SU-DHL-6 (cell line): ENCODE data around the gene ST3GAL3.

Source experiments
- H2AFZ ChIP-seq: fragments of 200-600 bp; sonication (generic); 2 replicates; pipeline ENCODE4 v1.6.1; 2014; ENCODE audit warnings: low read depth, mild to moderate bottlenecking, moderate library complexity, mixed read lengths, antibody characterized with exemption, low read length; ENCODE audit not compliant: severe bottlenecking
- H3F3A ChIP-seq: fragments of 200-600 bp; shearing (Covaris generic); 2 replicates; pipeline ENCODE4 v1.6.0; 2016; ENCODE audit warnings: antibody characterized with exemption, mild to moderate bottlenecking; ENCODE audit not compliant: insufficient read depth
- H3K27ac ChIP-seq: fragments of 200-600 bp; sonication (generic); 2 replicates; pipeline ENCODE4 v1.5.1; 2016; ENCODE audit warnings: low read depth, mild to moderate bottlenecking, low read length, moderate library complexity, mixed read lengths
- H3K27me3 ChIP-seq: fragments of 200-600 bp; sonication (generic), shearing (Covaris generic); 2 replicates; pipeline ENCODE4 v1.6.0; 2014; ENCODE audit warnings: mild to moderate bottlenecking, low read length
- H3K36me3 ChIP-seq: fragments of 200-600 bp; sonication (generic); 2 replicates; pipeline ENCODE4 v1.6.1; 2014; ENCODE audit warnings: mild to moderate bottlenecking, low read length, mixed read lengths
- H3K4me2 ChIP-seq: fragments of 300-600, 200-600 bp; shearing (Covaris generic), sonication (generic); 2 replicates; pipeline ENCODE4 v1.6.0; 2014; ENCODE audit warnings: low read length, low read depth, mild to moderate bottlenecking; ENCODE audit not compliant: poor library complexity, severe bottlenecking
- H3K4me3 ChIP-seq: fragments of 200-600 bp; sonication (generic); 2 replicates; pipeline ENCODE4 v1.5.1; 2014; ENCODE audit warnings: antibody characterized with exemption, low read length, mild to moderate bottlenecking, mixed read lengths; ENCODE audit not compliant: insufficient read depth, poor library complexity, severe bottlenecking
- H3K79me2 ChIP-seq: fragments of 200-600 bp; sonication (generic); 2 replicates; pipeline ENCODE4 v1.6.1; 2014; ENCODE audit warnings: mild to moderate bottlenecking, low read length, moderate library complexity; ENCODE audit not compliant: insufficient read depth
- H3K9ac ChIP-seq: fragments of 200-600 bp; sonication (generic); 2 replicates; pipeline ENCODE4 v1.7.0; 2014; ENCODE audit warnings: mild to moderate bottlenecking, low read length
- H3K9me2 ChIP-seq: fragments of 200-600 bp; sonication (generic); replicated peaks from 2 replicates; pipeline ENCODE4 v1.6.1; 2014; ENCODE audit warnings: low read length; ENCODE audit not compliant: insufficient read depth
- H3K9me3 ChIP-seq: fragments of 200-600 bp; sonication (generic); 2 replicates; pipeline ENCODE4 v1.6.1; 2014; ENCODE audit warnings: low read length, mixed read lengths; ENCODE audit not compliant: insufficient read depth
- H4K20me1 ChIP-seq: fragments of 200-600 bp; sonication (generic); 2 replicates; pipeline ENCODE4 v1.6.1; 2014; ENCODE audit warnings: low read depth, mild to moderate bottlenecking, antibody characterized with exemption, low read length, moderate library complexity, mixed read lengths
- EZH2phosphoT487 ChIP-seq: fragments of 200-600 bp; sonication (generic), shearing (Covaris generic); conservative IDR thresholded peaks from 2 replicates; pipeline ENCODE4 v1.6.1; 2018; ENCODE audit warnings: mild to moderate bottlenecking, antibody characterized with exemption, low read length, moderate library complexity, mixed read lengths
- TF ChIP-seq, protein P1 (sequence below): fragments of 200-600 bp; sonication (generic); IDR thresholded peaks from one replicate; pipeline ENCODE4 v1.5.1; 2017; ENCODE audit warnings: antibody characterized with exemption, mild to moderate bottlenecking, low read length, moderate library complexity; ENCODE audit not compliant: insufficient read depth, poor library complexity, severe bottlenecking

ST3GAL3 gene

DNA sequence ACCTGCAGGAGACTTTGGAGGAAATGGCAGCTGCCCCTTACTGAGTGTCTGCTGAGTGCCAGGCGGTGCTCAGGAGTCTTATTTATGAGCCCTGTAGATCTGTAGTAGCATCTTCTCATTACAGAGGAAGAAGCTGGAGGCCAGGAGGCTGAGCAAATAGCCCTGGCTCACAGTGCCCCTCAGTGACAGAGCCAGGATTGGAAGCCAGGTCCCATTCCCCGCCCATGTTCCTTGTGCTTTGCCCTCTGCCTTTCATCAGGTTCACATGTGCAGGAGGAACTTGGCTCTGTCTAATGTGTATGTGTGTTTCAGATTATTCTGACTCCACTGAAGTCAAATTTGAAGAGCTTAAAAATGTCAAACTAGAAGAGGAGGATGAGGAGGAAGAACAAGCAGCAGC, 36.1 kb upstream of the ST3GAL3 start:
- Histone ChIP-seq H3K79me2 (no peaks in the 10 kb centered on the region), H3K27me3 (no peaks in the 10 kb centered on the region), H2AFZ (no peak overlapping the region), H3K4me2 (no peak overlapping the region), H4K20me1 (no peaks in the 10 kb centered on the region), H3K27ac (no peak overlapping the region), H3K4me3 (no peak overlapping the region), H3K9me3 (no peaks in the 10 kb centered on the region), H3K9ac (no peak overlapping the region), H3K36me3 (peaks cover 17% of the 10 kb centered on the region; the same call in 1 of the 2 replicates), H3K9me2 (no peaks in the 10 kb centered on the region), H3F3A (no peaks in the 10 kb centered on the region)
- TF ChIP-seq, protein P1, sequence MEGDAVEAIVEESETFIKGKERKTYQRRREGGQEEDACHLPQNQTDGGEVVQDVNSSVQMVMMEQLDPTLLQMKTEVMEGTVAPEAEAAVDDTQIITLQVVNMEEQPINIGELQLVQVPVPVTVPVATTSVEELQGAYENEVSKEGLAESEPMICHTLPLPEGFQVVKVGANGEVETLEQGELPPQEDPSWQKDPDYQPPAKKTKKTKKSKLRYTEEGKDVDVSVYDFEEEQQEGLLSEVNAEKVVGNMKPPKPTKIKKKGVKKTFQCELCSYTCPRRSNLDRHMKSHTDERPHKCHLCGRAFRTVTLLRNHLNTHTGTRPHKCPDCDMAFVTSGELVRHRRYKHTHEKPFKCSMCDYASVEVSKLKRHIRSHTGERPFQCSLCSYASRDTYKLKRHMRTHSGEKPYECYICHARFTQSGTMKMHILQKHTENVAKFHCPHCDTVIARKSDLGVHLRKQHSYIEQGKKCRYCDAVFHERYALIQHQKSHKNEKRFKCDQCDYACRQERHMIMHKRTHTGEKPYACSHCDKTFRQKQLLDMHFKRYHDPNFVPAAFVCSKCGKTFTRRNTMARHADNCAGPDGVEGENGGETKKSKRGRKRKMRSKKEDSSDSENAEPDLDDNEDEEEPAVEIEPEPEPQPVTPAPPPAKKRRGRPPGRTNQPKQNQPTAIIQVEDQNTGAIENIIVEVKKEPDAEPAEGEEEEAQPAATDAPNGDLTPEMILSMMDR, result no peak
- TF ChIP-seq EZH2phosphoT487, result no peak

DNA sequence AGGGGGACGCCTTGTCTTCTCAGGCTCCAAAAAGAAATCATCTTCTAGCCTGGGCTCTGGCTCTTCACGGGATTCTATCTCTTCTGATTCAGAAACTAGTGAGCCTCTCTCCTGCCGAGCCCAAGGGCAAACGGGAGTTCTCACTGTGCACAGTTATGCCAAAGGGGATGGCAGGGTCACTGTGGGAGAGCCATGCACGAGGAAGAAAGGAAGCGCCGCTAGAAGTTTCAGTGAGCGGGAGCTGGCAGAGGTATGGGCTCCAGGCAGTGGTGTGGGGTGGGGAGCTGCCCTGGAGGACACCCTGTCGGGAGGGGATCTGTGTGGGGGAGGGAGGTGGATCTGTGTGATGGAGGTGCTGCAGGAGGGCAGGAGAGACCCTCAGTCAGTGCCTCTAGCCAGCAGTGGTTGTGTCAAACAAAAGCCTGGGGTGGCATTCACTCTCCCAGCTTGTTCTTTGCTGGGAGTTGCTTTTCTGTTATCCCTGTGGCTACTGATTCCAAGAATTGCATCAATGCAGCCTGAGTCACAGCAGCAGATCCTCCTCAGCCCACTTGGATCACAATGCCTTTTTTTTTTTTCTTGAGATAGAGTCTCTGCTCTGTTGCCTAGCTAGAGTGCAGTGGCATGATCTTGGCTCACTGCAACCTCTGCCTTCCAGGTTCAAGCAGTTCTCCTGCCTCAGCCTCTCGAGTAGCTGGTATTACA, 35.6 kb upstream of the ST3GAL3 start:
- no peak overlapping the region for H2AFZ ChIP-seq
- H3K79me2 ChIP-seq, result no peaks in the 10 kb centered on the region
- no peaks in the 10 kb centered on the region for H3K9me2 ChIP-seq
- H3K27me3 ChIP-seq, result no peaks in the 10 kb centered on the region
- no peak overlapping the region for H3K4me3 ChIP-seq
- peaks cover 17% of the 10 kb centered on the region; the same call in 1 of the 2 replicates for H3K36me3 ChIP-seq
- no peak overlapping the region for H3K4me2 ChIP-seq
- H3K27ac ChIP-seq, result no peak overlapping the region
- no peak for TF ChIP-seq EZH2phosphoT487
- TF ChIP-seq, protein P1, result no peak
- H3F3A ChIP-seq, result no peaks in the 10 kb centered on the region
- H3K9me3 ChIP-seq, result no peaks in the 10 kb centered on the region
- H4K20me1 ChIP-seq, result no peaks in the 10 kb centered on the region
- no peak overlapping the region for H3K9ac ChIP-seq

DNA sequence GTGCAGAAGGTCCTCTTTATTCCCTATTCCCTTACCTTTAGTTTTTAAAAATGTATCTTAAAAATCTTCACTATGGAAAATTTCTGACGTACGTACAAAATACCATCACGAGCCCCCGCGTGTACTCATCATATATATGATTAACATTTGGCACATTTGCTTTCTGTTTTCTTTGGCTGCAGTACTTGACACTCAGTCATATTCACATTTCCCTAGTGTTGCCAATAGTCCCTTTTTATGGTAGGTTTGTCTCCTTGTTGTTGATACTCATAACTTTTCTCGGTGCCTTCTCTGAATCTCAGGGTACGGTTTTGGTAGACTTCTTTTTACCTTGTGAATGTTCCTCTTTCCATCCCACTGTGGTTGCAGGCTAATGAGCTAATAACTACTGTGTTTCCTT, 34.1 kb upstream of the ST3GAL3 start:
- Histone ChIP-seq H3K9ac (no peak overlapping the region), H3K36me3 (peaks cover 13% of the 10 kb centered on the region; the same call in 1 of the 2 replicates), H3K9me2 (no peaks in the 10 kb centered on the region), H3K4me2 (no peak overlapping the region), H4K20me1 (no peaks in the 10 kb centered on the region), H3K9me3 (no peaks in the 10 kb centered on the region), H3K27me3 (no peaks in the 10 kb centered on the region), H2AFZ (no peak overlapping the region), H3K4me3 (no peak overlapping the region), H3K79me2 (no peaks in the 10 kb centered on the region), H3F3A (no peaks in the 10 kb centered on the region), H3K27ac (no peak overlapping the region)
- TF ChIP-seq, protein P1, result no peak
- no peak for TF ChIP-seq EZH2phosphoT487
